HG03354 (cell line): ENCODE measurements around the gene UPF2.
"Not testable (repeated sequence)": the region's sequence is repeated elsewhere in the genome, so short reads cannot be mapped to it uniquely, and the experiment has no call there.

Experiments used
- ATAC-seq: cut with Tn5 transposase; IDR thresholded peaks from one replicate; pipeline ENCODE4 v1.9.1; 2021; ENCODE audit warnings: mild to moderate bottlenecking; ENCODE audit not compliant: unreplicated experiment, poor library complexity, severe bottlenecking

UPF2 gene

DNA sequence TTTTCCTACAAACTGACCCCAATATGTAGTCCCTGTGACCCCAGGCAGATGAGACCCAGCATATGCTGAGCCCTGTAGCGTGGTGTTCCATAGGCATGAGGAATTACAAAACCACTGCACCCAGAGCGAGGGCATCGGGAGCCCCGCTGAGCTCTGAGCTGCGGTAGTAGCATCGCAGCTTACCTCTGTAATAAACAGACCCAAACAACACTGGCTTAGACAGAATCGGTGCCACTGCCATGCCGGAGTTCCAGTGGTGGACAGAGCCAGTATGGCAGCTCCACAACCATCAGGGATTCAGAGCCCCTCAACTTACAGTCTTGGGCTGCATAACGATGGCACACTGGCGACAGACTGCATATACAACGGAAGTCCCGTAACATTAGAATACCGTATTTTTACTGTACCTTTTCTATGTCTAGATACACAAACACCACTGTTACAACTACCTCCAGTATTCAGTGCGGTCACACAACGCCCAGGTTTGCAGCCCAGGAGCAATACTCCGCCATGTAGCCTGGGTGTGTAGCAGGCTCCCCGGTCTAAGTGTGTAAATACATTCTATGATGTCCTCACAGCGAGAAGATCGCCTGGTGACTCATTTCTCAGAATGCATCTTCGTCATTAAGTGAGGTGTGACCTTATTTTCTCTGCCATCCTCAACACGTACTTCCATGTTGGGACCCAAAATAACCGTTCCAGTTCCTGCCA, 150.7 kb downstream of the UPF2 start:
- no peak for ATAC-seq

DNA sequence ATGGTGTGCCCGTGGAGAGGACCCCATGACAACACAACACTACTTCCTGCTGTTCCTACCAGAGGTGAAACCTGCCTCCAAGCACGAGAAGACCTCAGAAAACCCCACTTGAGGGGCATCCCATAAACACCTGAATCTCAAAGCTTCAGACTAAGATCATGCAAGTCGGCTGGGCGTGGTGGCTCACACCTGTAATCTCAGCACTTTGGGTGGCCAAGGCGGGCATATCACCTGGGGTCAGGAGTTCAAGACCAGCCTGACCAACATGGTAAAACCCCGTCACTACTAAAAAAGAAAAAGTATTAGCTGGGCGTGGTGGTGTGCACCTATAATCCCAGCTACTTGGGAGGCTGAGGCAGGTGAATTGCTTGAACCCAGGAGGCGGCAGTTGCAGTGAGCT, 153.3 kb downstream of the UPF2 start:
- ATAC-seq: not testable (repeated sequence)

DNA sequence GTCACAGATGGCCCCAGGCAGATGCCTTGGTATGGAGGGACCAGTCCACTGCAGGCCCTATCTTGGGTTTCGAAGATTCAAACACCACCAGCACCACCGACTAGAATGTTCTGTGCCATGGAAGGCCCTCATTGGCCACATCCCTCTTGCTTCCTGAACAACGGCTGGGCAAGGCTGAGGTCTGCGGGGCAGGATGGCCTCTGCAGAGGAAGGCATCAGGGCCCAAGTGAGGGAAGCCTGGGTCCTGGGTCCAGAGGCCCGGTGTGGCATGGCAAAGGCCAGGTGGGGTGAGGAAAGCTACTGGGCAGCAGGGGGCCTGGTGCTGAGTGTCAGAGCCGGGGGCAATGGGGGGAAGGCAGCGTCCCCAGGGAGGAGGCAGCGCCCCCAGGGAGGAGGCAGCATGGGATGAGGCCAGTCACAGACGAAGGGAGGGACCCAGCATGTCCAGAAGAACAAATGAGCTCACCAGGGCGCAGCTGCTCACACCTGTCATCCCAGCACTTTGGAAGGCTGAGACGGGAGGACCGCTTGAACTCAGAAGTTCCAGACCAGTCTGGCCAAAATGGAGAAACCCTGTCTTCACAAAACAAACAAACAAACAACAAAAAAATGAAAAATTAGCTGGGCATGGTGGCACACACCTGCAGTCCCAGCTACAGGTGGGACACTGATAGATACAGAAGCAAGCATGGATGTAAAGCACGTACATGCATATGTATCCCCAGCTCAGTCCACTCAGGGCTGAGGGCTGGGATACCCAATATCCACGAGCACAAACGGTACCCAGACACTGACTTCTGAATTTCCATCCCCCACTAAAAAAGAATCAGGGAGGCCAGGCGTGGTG, 155.0 kb downstream of the UPF2 start:
- no peak for ATAC-seq

DNA sequence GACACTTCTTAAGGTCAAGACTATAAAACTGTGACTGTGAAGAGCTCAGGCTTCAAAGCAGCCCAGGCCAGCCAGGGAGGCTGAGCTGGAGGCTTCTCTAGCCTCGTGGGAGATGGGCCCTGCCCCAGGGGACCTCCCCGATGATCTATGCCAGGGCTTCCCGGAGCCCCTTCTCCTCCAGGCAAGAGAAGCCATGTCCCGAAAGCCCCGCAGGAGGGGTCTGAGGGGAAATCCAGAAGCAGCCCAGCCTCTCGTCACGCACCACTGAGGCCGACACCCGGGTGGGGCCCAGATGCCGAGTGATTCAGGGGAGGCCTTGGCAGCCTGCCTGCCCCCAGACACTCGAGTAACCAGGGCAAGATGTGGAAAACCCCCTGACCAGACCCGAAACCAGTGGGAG, 155.8 kb downstream of the UPF2 start:
- no peak for ATAC-seq

- no peak for ATAC-seq
Measured at GRCh38 chr10:11886138-11886474, 156.5 kb downstream of the UPF2 start.

- no peak for ATAC-seq
Measured at GRCh38 chr10:11885437-11886137, 157.0 kb downstream of the UPF2 start.

DNA sequence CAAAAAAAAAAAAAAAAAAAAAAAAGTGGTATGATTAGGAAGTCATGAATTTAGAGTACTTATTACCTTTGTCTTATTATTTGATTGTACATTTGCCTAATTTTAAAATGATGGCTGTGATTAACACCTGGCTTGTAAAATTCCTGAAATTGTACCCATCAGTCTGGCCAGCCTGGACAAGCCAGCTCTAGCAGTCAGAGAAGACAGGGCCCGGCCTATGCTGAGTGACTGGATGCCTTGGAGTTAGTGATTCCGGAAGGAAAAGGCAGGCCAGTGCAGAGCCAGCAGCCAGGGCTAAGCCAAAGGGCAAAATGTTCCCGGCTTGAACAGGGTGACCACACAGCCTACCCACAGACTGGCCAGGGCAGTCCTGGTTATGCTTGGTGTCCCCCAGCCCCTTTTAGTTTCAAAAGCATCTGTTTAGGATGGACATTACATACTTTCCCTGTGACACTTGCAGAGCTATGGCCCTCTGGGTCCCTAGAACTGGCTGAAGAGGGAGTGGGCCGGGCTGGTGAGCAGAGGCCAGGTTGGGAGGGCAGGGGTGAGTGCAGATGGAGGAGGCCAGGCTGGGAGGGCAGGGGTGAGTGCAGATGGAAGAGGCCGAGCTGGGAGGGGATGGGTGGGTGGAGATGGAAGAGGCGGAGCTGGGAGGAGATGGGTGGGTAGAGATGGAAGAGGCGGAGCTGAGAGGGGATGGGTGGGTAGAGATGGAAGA, 157.7 kb downstream of the UPF2 start:
- no peak for ATAC-seq

DNA sequence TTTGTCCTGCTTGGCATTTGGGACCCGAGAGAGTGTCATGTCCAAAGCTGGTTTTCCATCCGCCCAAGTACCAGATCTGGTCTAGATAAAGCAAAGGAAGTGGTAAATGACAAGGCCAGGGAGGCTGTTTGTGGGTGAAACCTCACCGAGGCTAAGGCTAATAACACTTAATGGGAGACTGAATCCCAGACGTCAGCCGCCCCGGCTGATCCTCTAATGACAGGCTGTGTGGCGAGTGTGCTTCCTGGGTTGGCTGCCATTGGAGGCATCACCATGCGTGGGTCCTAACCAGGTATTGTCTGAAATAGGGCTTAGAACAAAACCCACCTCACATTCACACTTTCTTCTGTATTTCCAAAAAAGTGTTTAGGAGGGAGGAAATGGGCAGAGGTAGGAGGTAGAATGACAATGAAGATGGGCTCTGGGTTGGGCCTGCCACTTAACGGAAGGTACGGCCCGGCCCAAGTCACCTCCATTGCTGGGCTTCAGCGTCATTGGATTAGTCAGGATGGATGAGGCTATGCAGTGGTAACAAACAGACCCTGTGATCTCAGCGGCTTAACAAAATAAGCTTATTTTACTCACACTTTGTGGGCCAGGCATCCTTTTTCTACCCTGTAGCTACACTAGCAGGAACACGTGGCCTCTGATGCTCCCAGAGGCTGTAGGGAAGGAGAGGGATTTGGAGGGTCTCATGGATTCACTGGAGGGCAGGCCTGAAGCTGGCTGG, 159.8 kb downstream of the UPF2 start:
- ATAC-seq: no peak

DNA sequence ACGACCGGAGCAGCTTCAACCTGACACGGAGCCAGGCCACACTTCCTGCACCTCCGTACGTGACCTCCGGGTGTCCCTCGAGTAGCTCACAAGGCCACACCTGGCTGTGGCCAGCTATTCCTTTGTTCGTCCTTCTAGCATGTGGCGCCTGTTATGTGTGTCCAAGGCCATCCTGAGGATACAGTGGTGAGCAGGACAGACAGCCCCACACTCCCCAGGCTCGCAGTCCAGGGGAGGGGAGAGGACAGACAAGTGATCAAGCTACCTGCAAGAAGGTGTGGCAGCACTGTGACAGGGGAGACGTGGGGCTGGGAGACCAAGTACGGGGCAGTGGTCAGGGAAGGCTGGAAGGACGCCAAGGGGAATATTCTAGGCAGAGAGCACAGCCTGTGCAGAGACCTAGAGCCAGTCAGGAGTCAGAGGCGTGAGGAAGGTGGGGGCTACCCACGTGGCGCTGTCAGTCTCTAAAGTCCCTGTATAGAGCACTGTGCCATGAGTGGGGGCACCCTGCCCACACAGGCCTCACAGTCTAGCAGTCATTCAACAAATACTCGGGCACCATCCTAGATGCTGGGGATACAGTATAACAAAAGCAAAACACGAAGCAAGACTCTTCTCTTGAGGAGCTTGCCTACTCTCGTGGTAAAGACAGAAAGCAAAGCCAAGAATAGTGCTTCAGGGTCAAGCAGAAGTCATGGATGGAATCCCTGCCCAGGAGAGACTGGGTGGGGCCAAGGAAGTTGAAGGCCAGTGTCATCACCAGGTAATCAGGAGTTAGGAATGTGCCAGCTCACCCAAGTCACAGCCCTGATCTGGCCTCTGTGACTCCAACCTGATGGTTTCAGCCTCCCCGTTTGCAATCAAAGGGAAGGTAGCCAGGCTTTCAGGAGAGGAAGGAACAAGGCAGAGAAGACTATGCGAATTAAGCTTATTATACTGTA, 160.9 kb downstream of the UPF2 start:
- no peak for ATAC-seq

GRCh38 chr10:11881030-11881476, 161.6 kb downstream of the UPF2 start:
- ATAC-seq: no peak

DNA sequence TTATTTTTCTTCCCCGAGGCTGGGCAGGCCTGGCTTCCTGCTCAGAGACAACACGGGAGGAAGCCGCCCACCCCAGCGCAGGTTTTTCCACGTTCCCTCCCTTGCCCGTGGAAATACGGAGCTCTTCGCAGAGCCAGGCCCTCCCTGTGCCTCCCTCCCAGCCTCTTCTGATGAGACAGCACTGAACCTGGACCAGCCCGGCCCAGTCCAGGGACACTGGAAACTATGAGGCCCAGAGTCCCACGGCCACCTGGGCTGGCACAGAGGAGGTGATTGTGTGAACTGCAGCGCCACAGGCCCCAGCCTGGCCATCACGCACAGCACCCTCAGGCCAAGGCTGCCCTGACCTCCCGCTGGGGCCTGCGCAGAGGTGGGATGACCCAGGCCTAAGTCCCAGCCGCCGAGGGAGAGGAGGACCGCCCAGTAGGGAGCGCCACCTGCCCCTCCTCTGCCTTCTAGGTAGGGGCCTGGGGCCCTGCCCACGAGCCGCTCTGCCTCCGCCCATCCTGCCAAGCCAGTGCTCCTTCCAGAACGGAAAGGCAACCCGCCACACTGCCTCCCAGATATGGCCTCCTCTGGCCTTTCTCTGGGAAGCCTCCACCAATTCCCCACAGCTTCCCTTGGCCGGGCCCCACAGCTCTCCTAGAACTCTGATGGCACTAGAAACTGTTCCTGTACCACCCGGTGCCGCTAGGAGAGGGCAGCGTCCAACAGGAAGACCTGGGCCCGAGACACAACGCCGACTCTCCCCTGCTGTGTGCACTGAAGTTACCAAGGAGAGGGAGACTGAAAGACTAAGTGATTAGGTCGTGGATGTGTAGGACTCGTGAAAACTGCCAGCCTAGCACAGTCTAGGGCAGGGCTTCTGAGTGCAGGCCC, 162.2 kb downstream of the UPF2 start:
- no peak for ATAC-seq

GRCh38 chr10:11879387-11880094, 163.1 kb downstream of the UPF2 start:
- no peak for ATAC-seq

GRCh38 chr10:11878776-11879175, 163.8 kb downstream of the UPF2 start:
- ATAC-seq: no peak

DNA sequence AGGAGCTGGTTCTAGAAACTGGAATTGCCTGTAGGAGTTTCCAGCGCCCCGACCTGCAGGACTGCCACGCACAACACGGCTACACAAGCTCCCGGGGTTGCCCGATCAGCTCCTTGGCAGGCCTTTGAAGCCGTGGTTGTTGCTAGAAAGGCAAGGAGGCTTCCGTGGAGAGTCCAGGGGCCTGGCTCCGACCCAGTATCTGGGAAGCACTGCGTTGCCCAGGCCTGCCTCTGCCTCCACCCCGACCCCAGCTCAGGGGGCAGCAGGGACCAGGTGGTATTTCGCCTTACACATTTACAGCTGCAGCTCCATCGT, 165.1 kb downstream of the UPF2 start:
- no peak for ATAC-seq

DNA sequence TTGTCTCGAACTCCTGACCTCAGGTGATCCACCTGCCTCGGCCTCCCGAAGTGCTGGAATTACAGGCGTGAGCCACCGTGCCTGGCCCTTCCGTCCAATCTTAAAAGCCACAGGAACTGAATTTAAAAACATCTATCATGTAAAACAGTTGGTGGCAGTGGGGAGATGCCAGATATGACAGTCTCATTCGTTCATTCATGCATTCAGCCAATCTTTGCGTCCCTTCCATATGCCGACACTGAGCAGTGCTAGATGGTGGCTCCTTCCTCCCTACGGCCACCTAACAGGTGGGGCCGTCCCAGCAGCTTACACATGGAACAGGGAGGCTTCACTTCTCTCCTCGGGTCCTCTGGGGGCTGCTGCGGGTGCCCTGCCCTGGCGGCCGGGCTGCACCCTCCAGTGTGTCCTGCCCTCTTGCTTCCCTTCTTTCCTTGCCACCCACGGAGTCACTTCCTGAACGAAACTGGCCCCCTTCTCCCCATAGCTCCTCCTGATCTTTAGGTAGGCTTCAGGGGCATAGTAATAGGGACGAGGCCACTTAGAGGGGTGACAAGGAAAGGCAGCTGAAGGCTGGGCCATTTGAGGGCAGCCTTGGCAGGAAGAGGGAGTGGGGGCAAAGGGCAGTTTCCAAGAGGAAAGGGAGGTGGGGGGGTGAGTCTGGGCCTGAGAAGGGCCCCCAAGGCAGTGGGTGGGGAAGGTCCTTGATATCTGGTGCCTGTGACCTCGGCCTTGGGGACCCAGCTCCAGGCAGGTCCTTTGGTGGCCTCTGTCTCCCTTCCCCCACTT, 165.6 kb downstream of the UPF2 start:
- no peak for ATAC-seq

DNA sequence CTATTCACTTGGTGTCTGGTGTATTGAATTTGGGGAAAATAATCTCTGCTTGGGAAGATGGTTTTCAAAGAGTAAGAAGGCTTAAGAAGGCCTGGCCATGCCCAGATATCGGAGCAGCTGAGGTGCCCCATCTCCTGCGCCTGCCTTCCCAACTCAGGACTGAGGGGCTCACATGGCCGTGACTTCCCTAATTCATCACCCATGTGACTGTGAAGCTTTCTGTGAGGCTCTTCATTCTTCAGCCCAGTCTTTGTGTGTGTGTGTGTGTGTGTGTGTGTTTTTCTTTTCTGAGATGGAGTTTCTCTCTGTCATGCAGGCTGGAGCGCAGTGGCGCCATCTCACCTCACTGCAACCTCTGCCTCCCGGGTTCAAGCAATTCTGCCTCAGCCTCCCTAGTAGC, 166.3 kb downstream of the UPF2 start:
- no peak for ATAC-seq
